Endothelial cell of umbilical vein (primary cell): ENCODE results near the gene CCT3. TPM values are rescaled to one million over a fixed set of nuclear protein-coding genes. Genes with fewer than 3 reads are reported as not detected.

Source experiments
- BruUV-seq: library from RNA; stranded (reverse); fragments of 400-500 nt; replicated peaks from 2 replicates; lab custom pipeline; 2021; lab: Mats Ljungman, UMichigan
- CTCF ChIA-PET: fragments of 300-600, 350-600 bp; sonication (Branson Sonifier 250); formaldehyde crosslinking; loops from one replicate; lab custom pipeline; 2021; ENCODE audit warnings: antibody characterized with exemption, inconsistent platforms; lab: Charles Lee
- POLR2A ChIA-PET: fragments of 300-600, 350-600 bp; sonication (Branson Sonifier 250); formaldehyde crosslinking; loops from one replicate; lab custom pipeline; 2021; ENCODE audit warnings: antibody characterized with exemption, inconsistent platforms; lab: Charles Lee
- DNase-seq: peaks from one replicate; pipeline ENCODE4 v3.0.0-alpha.2; 2011; ENCODE audit warnings: low read depth, low spot score
- FAIRE-seq: peaks from 2 replicates; lab custom pipeline; 2011; peaks lifted over from hg19 to GRCh38; lab: Jason Lieb, UNC
- H2AFZ ChIP-seq: 2 replicates; pipeline ENCODE4 v1.6.0; 2012; ENCODE audit warnings: low read depth, low read length, control low read depth, inconsistent platforms
- H3K27ac ChIP-seq: 2 replicates; pipeline ENCODE4 v1.5.1; 2011; ENCODE audit warnings: low read depth, mild to moderate bottlenecking, control low read depth, low read length, moderate library complexity; ENCODE audit not compliant: insufficient read depth
- H3K27me3 ChIP-seq, 2 experiments: 2 replicates each; pipeline versions ENCODE4 v1.6.0 to v1.6.1; 2011; ENCODE audit warnings: low read length in 2 of 2, mixed read lengths in 1 of 2; ENCODE audit not compliant: control insufficient read depth in 2 of 2, insufficient read depth in 2 of 2
- H3K36me3 ChIP-seq, 2 experiments: 2 replicates in 1 of 2; 3 replicates in 1 of 2; pipeline ENCODE4 v1.5.1; 2011; ENCODE audit warnings: low read length in 2 of 2, mild to moderate bottlenecking in 1 of 2, moderate library complexity in 1 of 2; ENCODE audit not compliant: control insufficient read depth in 2 of 2, insufficient read depth in 2 of 2; ENCODE audit errors: extremely low read depth in 1 of 2
- H3K4me1 ChIP-seq: 3 replicates; pipeline ENCODE4 v1.5.1; 2011; ENCODE audit warnings: mild to moderate bottlenecking, low read length; ENCODE audit not compliant: control insufficient read depth, insufficient read depth; ENCODE audit errors: extremely low read depth
- H3K4me2 ChIP-seq: 2 replicates; pipeline ENCODE4 v1.6.1; 2011; ENCODE audit warnings: low read length, control low read depth, mixed read lengths; ENCODE audit not compliant: insufficient read depth
- H3K4me3 ChIP-seq, 3 experiments: fragments of 200-600 bp in 1 of 3; sonication (generic), shearing (Covaris generic) in 1 of 3; replicated peaks in 1 of 3; 2 replicates each; pipeline ENCODE4 v1.5.1; 2011 to 2016; ENCODE audit warnings: control low read depth in 3 of 3, low read length in 3 of 3, mild to moderate bottlenecking in 2 of 3, inconsistent platforms in 1 of 3, low read depth in 1 of 3, moderate library complexity in 1 of 3; ENCODE audit not compliant: insufficient read depth in 1 of 3
- H3K79me2 ChIP-seq: 2 replicates; pipeline ENCODE4 v1.6.0; 2012; ENCODE audit warnings: low read length, inconsistent platforms; ENCODE audit not compliant: control insufficient read depth, insufficient read depth
- H3K9ac ChIP-seq: replicated peaks from 2 replicates; pipeline ENCODE3; 2011; ENCODE audit warnings: low read length, control low read depth; ENCODE audit not compliant: insufficient read depth; ENCODE audit errors: extremely low read depth
- H3K9me1 ChIP-seq: replicated peaks from 3 replicates; pipeline ENCODE4 v1.6.0; 2011; ENCODE audit warnings: mild to moderate bottlenecking, low read length; ENCODE audit not compliant: control insufficient read depth, insufficient read depth; ENCODE audit errors: extremely low read depth
- H3K9me3 ChIP-seq: replicated peaks from 2 replicates; pipeline ENCODE4 v1.5.1; 2012; ENCODE audit warnings: low read length, inconsistent platforms; ENCODE audit not compliant: control insufficient read depth, insufficient read depth
- H4K20me1 ChIP-seq: replicated peaks from 2 replicates; pipeline ENCODE3; 2011; ENCODE audit warnings: mild to moderate bottlenecking, low read length; ENCODE audit not compliant: control insufficient read depth, insufficient read depth; ENCODE audit errors: extremely low read depth
- EZH2 ChIP-seq: IDR thresholded peaks from 2 replicates; pipeline ENCODE4 v1.6.1; 2012; ENCODE audit warnings: borderline replicate concordance, low read depth, mild to moderate bottlenecking, moderate library complexity, low read length, inconsistent platforms; ENCODE audit not compliant: severe bottlenecking
- FOS ChIP-seq: IDR thresholded peaks from 2 replicates; pipeline ENCODE4 v1.6.1; 2011; ENCODE audit warnings: mild to moderate bottlenecking, low read length, moderate library complexity, borderline replicate concordance; ENCODE audit not compliant: insufficient read depth
- GATA2 ChIP-seq: IDR thresholded peaks from 2 replicates; pipeline ENCODE4 v1.7.0; 2011; ENCODE audit warnings: low read depth, mild to moderate bottlenecking, moderate library complexity, mixed read lengths, low read length; ENCODE audit not compliant: insufficient read length, insufficient read depth
- JUN ChIP-seq: IDR thresholded peaks from 2 replicates; pipeline ENCODE4 v1.6.1; 2011; ENCODE audit warnings: borderline replicate concordance, low read depth; ENCODE audit not compliant: insufficient read length, insufficient read depth
- MYC ChIP-seq: IDR thresholded peaks from one replicate; pipeline ENCODE4 v1.6.1; 2011; ENCODE audit warnings: mild to moderate bottlenecking, low read depth, low read length
- POLR2A ChIP-seq: IDR thresholded peaks from 2 replicates; pipeline ENCODE4 v1.6.1; 2012; ENCODE audit warnings: low read depth, mild to moderate bottlenecking, control low read depth, low read length
- POLR2AphosphoS5 ChIP-seq: IDR thresholded peaks from 2 replicates; pipeline ENCODE4 v1.6.1; 2012; ENCODE audit warnings: low read depth, mild to moderate bottlenecking, control low read depth, low read length, moderate library complexity; ENCODE audit not compliant: insufficient read depth
- dilution Hi-C: fragments of 300-500 bp; cut with MboI; formaldehyde crosslinking; loops from one replicate; pipeline ENCODE4 v1.15.0; 2019; ENCODE audit warnings: low sequenced_read_pairs; ENCODE audit not compliant: extremely low pct_ligation_motif_present
- intact Hi-C: fragments of 100-400 bp; cut with micrococcal nuclease; formaldehyde crosslinking; loops from one replicate; pipeline ENCODE4 v1.10.0; 2022
- polyA plus RNA-seq, 4 experiments: library from polyadenylated mRNA; depleted of rRNA in 3 of 4; stranded (reverse) in 3 of 4; unstranded in 1 of 4; fragments of >200 nt; gene quantifications; 2 replicates each; pipeline versions ENCODE4 v1.2.1 to v1.2.3, GENCODE V29; 2011 to 2012; ENCODE audit warnings: missing spikeins in 1 of 4
- total RNA-seq: library from RNA; stranded (reverse); gene quantifications from 2 replicates; pipeline ENCODE4 v1.2.3, GENCODE V29; 2021
- TF ChIP-seq, protein P1 (sequence below), 2 donors: IDR thresholded peaks; 1 replicate in 1 of 2; 2 replicates in 1 of 2; pipeline ENCODE4 v1.5.1; 2011; ENCODE audit warnings: low read length in 2 of 2, mild to moderate bottlenecking in 2 of 2, moderate library complexity in 2 of 2, control low read depth in 1 of 2, inconsistent platforms in 1 of 2, low read depth in 1 of 2; ENCODE audit not compliant: insufficient read depth in 1 of 2; ENCODE audit errors: extremely low read depth in 1 of 2

The CCT3 gene
- total and polyA plus RNA-seq, 2 donors (not counting 3 experiments of a cell fraction or from before 2014, with no cell fraction given), result 276 to 367 TPM

DNA sequence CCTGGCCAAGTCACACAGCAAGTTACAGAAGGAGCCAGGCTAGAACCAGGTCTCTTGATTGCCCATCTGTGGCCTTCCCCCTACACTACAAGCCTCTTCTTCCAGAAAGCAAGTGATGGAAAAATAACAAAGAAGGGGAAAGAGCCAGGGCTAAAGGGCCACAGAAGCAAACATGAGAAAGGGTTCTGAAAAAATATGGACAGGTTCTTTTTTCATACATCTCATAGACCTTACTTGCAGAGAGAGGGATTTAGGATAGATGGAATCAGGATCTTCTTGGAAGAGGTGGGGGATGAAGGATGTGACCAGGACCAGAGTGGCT lies 34.1 kb upstream of the CCT3 start:
- BruUV-seq, result no TSS peak
- Histone ChIP-seq H3K9me1 (no peaks in the 10 kb centered on the region), H3K79me2 (no peaks in the 10 kb centered on the region), H3K36me3 (no peaks in the 10 kb centered on the region), H3K4me2 (no peak overlapping the region), H3K27me3 (peaks cover 23 to 29% of the 10 kb centered on the region in 2 experiments), H3K4me1 (peaks cover 6% of the 10 kb centered on the region), H3K9ac (no peak overlapping the region), H4K20me1 (no peaks in the 10 kb centered on the region), H3K9me3 (no peaks in the 10 kb centered on the region), H3K27ac (no peak overlapping the region), H2AFZ (no peak overlapping the region), H3K4me3 (no peak overlapping the region)
- intact Hi-C loops (no loop called here), dilution Hi-C loops (no loop called here)
- no peak for TF ChIP-seq GATA2
- TF ChIP-seq, protein P1, sequence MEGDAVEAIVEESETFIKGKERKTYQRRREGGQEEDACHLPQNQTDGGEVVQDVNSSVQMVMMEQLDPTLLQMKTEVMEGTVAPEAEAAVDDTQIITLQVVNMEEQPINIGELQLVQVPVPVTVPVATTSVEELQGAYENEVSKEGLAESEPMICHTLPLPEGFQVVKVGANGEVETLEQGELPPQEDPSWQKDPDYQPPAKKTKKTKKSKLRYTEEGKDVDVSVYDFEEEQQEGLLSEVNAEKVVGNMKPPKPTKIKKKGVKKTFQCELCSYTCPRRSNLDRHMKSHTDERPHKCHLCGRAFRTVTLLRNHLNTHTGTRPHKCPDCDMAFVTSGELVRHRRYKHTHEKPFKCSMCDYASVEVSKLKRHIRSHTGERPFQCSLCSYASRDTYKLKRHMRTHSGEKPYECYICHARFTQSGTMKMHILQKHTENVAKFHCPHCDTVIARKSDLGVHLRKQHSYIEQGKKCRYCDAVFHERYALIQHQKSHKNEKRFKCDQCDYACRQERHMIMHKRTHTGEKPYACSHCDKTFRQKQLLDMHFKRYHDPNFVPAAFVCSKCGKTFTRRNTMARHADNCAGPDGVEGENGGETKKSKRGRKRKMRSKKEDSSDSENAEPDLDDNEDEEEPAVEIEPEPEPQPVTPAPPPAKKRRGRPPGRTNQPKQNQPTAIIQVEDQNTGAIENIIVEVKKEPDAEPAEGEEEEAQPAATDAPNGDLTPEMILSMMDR (IDR thresholded peaks at IDR 0.05; ENCODE audit: extremely low read depth in 1 of 2, insufficient read depth in 1 of 2, low read depth in 1 of 2, low read length in 2 of 2), result no peak
- TF ChIP-seq POLR2AphosphoS5, result no peak
- TF ChIP-seq MYC, result no peak
- TF ChIP-seq JUN, result no peak
- no peak for TF ChIP-seq FOS
- TF ChIP-seq EZH2, result no peak
- TF ChIP-seq POLR2A, result no peak
- DNase-seq (no peak), FAIRE-seq (no peak)
- CTCF ChIA-PET, result interaction anchor here (1.4 to 3.4 kb wide), 3 partner anchors 11 to 73 kb away, joined by 15 to 34 read pairs (median 24); no protein-coding TSS in a partner anchor
- POLR2A ChIA-PET, result no interaction called here
